H54 (cell line): ENCODE results near the gene INHBE.
"Not testable (repeated sequence)": the region's sequence is repeated elsewhere in the genome, so short reads cannot be mapped to it uniquely, and the experiment has no call there.

Experiments used
- DNase-seq: peaks from one replicate; pipeline ENCODE4 v3.0.0; 2011; ENCODE audit warnings: low spot score, mixed read lengths; ENCODE audit not compliant: insufficient read length
- FAIRE-seq: peaks from 3 replicates; lab custom pipeline; 2011; peaks lifted over from hg19 to GRCh38; lab: Jason Lieb, UNC
- POLR2A ChIP-seq: IDR thresholded peaks from 2 replicates; pipeline ENCODE4 v1.6.1; 2011; ENCODE audit warnings: low read depth, mild to moderate bottlenecking, low read length

Gene INHBE

DNA sequence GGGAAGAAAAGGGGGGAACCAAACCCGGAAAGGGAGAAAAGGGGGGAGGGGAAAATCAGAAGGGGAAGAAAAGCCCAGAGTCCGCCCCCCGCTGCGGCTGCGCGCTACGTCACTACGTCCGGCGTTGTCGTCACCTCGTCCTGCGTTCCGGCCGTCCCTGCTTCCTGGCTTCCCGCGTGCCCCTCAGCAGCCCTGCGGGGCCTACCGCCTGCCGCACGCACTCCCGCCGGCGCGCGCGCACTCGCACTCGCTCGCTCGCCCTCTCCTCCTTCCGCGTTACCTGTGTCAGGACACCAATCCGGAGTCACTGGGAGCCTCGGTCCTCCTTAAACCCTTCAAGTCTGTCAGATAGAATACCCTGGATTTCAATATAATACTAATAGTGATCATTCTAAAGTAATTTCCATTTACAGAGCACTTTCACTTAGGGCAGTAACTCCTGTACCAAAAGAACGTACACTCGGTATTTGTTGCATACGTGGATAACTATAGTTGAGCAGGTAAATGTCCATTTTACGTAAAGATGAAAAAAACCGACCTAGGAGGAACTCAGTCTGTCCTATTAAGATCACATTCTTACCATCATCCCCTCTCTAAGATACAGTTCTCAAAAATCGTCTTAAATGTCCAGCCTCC, 24.1 kb upstream of the INHBE start, which contains the start of gene R3HDM2:
TSS of gene R3HDM2 (minus strand) at position 113 of the 636 bp plus-strand sequence. CDS start 120,615 bp downstream, outside the sequence.
- peak; percentile 95 for DNase-seq
- peak; percentile 90 for TF ChIP-seq POLR2A
- FAIRE-seq = peak; percentile 84

DNA sequence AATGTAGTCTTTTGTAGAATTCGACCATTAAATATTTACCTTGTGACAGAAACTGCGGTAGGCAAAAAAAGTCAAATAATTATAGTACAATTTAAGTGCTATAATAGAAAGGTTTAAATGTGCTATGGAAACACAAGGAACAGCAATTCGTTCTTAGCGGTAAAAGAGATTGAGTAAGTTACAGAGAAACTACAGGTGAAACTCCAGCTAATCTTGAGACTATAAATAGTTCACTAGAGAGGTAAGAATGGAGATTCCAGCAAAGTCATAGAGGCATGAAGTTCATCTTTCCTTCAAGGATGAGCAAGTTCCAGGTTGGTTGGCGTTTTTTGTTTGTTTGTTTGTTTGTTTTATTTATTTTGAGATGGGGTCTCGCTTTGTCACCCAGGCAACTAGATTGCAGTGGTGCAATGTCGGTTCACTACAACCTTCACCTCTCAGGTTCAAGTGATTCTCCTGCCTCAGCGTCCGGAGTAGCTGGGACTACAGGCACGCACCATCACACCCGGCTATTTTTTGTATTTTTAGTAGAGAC, 23.4 kb upstream of the INHBE start:
- FAIRE-seq (no peak), DNase-seq (no peak)
- TF ChIP-seq POLR2A = no peak

DNA sequence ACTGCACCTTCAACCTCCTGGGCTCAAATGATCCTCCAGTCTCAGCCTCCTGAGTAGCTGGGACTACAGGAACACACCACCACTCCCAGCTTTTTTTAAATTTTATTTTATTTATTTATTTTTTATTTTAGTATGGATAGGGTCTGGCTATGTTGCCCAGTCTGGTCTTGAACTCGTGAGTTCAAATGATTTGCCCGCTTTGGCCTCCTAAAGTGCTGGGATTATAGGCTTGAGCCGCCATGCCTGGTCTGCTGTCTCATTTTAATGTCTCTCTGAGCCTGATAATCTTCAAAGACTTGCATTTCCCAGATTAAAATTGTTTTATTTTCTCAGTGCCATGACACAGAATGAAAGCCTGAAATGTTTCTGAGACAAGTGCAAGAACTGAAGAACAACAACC, 21.7 kb upstream of the INHBE start:
- no peak for TF ChIP-seq POLR2A
- FAIRE-seq = no peak
- no peak for DNase-seq

DNA sequence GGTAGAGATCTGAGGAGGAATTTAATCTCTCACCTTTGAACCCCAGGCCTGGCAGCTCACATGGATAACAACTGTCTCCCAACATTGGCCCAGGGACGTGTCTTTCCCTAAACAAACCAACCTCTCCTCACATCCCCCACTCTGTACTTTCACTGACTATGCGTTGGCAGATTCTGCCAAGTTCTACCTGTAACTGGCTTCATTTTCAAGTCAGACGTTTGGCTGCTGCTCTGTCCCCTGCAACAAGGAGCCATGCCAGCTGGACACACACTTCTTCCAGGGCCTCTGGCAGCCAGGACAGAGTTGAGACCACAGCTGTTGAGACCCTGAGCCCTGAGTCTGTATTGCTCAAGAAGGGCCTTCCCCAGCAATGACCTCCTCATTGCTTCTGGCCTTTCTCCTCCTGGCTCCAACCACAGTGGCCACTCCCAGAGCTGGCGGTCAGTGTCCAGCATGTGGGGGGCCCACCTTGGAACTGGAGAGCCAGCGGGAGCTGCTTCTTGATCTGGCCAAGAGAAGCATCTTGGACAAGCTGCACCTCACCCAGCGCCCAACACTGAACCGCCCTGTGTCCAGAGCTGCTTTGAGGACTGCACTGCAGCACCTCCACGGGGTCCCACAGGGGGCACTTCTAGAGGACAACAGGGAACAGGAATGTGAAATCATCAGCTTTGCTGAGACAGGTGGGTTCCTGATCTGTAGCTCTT, 20.4 kb upstream of the INHBE start, which contains the start of gene INHBC:
TSS of gene INHBC (plus strand) at position 268 of the 707 bp plus-strand sequence. CDS start at position 371, 103 bp downstream.
- no peak for DNase-seq
- no peak for TF ChIP-seq POLR2A
- no peak for FAIRE-seq

DNA sequence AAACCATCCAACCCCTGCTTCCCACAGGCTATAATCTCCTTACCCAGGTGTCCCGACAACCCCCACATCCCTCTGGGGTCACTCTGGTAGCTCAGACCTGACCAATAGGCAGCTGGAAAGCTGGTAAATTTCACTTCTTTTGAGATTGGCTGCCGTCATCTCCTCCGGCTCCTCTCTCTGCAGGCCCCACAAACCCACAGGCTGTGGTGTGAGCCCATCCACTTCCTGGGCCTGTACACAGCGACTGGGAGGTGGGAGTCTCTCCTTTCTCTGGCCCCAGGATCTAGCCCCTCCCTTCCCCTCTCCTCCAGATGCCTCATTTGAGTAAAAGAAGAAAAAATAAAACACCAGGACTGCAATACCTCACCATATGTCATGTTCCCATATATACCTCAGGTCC, 19.8 kb upstream of the INHBE start:
- FAIRE-seq = no peak
- no peak for TF ChIP-seq POLR2A
- no peak for DNase-seq

DNA sequence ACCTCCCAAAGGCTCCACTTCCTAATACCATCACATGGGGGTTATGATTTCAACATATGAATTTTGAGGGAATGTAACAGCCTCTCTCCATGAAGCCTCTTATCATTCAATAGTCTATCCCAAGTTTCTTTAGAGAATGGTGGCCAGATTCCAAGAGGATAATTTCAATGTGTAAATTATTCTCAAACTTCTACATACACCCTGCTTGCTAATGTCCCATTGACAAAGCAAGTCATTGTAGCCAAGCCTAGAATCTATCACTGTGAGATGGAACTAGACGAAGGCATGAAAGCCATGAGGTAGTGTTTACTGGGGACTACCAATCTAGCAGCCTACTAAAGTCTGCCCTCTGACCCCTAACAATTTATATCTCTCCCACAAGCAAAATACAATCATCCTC, 16.7 kb upstream of the INHBE start:
- no peak for DNase-seq
- no peak for TF ChIP-seq POLR2A
- no peak for FAIRE-seq

DNA sequence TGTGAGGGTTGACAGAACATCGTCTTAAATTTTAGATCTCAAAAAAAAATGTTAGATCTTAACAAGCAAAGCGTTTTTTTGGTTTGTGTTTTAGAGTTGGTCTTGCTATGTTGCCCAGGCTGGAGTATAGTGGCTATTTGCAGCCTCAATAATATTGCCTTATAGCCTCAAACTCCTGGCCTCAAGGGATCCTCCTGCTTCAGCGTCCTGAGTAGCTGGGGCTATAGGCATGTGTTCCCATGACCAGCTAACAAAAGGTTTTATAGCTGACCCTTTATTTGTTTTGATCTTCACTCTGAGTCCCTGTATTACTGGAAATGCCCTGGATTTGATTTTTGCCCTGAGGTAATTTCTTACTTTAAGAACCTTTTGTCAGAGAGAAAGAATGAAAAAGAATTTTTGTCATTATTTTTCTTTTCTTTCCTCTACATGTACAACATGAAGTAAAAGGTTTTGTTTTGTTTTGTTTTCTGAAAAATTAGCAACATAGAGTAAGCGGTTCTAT, 15.3 kb upstream of the INHBE start:
- DNase-seq (no peak), FAIRE-seq (no peak)
- TF ChIP-seq POLR2A = no peak

DNA sequence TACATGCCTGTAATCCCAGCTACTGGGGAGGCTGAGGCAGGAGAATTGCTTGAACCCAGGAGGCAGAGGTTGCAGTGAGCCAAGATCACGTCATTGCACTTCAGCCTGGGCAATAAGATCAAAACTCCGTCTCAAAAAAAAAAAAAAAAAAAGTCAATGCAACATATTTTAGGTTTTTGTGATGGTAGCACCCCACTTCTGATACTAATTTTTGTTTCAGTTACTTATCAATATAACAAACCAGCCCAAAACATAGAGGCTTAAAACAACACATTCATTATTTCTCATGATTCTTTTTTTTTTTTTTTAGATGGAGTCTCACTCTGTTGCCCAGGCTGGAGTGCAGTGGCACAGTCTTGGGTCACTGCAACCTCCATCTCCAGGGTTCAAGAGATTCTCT, 13.7 kb upstream of the INHBE start:
- not testable (repeated sequence) for FAIRE-seq, DNase-seq

DNA sequence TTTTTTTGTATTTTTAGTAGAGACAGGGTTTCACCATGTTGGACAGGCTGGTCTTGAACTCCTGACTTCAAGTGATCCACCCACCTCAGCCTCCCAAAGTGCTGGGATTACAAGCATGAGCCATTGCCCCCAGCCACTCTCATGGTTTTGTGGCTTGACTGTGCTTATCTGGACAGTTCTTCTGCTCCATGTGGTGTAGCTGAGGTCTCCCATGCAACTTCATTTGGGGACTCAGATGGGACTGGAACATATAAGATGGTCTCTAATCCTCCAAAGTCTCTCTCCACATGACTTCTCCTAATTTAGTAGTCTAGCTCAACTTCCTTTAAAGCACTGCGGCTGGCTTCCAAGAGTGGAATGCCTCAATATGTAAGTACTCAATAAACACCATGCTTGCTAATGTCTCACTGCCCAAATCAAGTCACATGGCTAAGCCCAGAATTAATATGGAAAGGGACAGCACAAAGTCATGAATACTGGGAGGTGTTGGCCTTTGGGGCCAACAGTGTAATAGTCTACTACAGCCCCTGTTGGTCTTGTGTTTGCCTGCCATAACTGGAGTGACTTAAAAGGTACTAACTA, 13.2 kb upstream of the INHBE start:
- no peak for TF ChIP-seq POLR2A
- FAIRE-seq (no peak), DNase-seq (no peak)

DNA sequence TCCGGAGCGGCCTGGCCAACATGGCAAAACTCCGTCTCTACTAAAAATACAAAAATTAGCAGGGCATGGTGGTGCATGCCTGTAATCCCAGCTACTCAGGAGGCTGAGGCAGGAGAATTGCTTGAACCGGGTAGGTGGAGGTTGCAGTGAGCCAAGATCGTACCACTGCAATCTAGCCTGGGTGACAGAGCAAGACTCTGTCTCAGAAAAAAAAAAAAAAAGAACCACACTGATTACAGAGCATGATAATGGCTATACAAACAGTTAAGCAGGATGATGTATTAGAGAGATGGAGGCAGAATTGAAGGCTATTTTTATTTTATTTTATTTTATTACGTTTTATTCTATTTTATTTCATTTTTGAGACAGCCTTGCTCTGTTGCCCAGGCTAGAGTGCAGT, 10.8 kb upstream of the INHBE start:
- not testable (repeated sequence) for DNase-seq, FAIRE-seq

DNA sequence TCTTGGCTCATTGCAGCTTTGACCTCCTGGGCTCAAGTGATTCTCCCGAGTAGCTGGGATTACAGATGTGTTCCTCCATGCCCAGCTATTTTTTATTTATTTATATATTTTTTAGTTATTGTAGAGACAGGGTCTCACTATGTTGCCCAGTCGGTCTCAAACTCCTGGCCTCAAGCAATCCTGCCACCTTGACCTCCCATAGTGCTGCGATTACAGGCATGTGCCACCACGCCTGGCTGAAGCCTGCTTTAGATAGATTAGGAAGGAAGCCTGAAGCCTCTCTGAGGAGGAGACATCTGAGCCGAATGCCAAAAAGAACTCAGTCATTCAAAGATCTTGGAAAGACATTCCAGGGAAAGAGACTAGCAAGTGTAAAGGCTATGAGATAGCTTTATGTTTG, 10.4 kb upstream of the INHBE start:
- FAIRE-seq = no peak
- TF ChIP-seq POLR2A = no peak
- no peak for DNase-seq

DNA sequence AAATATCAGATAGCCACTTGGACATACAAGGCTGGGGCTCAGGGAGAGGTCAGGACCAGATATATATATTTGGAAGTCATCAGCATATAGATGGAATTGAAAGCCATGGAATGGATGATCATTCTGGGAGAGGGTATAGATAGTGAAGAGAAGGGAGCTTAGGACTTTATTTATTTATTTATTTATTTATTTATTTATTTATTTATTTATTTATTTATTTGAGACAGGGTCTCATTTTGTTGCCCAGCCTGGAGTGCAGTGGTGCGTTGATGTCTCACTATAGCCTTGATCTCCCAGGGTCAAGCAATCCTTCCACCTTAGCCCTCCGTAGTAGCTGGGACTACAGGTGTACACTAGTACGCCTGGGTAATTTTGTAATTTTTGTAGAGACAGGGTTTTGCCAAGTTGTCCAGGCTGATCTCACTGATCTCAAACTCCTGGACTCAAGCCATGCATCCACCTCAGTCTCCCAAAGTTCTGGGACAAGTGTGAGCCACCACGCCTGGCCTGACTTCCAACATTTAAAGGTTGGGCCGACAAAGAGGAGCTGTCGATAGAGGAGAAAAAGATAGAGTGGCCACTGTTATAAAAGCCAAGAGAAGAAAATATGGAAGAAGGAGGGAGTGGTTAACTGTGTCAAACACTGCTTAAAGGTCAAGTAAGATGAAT, 8.7 kb upstream of the INHBE start:
- DNase-seq = no peak
- no peak for FAIRE-seq
- TF ChIP-seq POLR2A = no peak

DNA sequence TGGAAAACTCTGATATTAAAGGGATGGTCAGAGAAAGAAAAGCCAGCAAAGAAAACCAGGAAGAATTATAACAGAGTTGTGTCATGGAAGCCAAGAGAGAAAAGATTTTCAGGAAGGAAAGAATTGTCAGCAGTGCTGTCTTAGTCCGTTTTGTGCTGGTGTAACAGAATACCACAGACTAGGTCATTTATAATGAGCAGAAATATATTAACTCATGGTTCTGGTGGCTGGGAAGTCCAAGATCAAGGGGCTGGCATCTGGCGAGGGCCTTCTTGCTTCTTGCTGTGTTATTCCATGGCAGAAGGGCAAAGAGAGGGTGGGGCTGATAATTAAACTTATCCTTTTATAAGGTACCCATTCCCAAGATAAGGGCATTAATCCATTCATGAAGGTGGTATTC, 6.4 kb upstream of the INHBE start:
- no peak for TF ChIP-seq POLR2A
- DNase-seq = no peak
- FAIRE-seq = no peak

DNA sequence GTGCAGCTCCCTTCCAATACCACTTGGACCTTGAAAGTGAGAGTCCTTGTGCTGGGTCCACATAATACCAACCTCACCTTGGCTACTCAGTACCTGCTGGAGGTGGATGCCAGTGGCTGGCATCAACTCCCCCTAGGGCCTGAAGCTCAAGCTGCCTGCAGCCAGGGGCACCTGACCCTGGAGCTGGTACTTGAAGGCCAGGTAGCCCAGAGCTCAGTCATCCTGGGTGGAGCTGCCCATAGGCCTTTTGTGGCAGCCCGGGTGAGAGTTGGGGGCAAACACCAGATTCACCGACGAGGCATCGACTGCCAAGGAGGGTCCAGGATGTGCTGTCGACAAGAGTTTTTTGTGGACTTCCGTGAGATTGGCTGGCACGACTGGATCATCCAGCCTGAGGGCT, 5.7 kb upstream of the INHBE start:
- TF ChIP-seq POLR2A = no peak
- FAIRE-seq = no peak
- DNase-seq = no peak
